GM12878 (cell line): Measurements from ENCODE around the gene RHCE. TPM values are rescaled to one million over a fixed set of nuclear protein-coding genes. Genes with fewer than 3 reads are reported as not detected.
A peak's percentile ranks its signal among the peaks of the same experiment; 100 is the strongest.

Experiments
- ATAC-seq: fragments of 200-7000 bp; cut with Tn5 transposase; 3 replicates; pipeline ENCODE4 v1.9.1; 2020; ENCODE audit warnings: mild to moderate bottlenecking, moderate library complexity
- BruUV-seq: library from RNA; stranded (reverse); fragments of 400-500 nt; replicated peaks from 2 replicates; lab custom pipeline; 2021; lab: Mats Ljungman, UMichigan
- CTCF ChIA-PET: fragments of 300-600 bp; sonication (Branson Sonifier 250); formaldehyde crosslinking; extraction: SDS; loops from one replicate; lab custom pipeline; 2021; ENCODE audit warnings: inconsistent platforms; lab: Yijun Ruan, JAX
- POLR2A ChIA-PET: fragments of 350-600 bp; formaldehyde crosslinking; extraction: SDS; loops from one replicate; lab custom pipeline; 2021; ENCODE audit warnings: inconsistent platforms; lab: Charles Lee
- RAD21 ChIA-PET: fragments of 300-600 bp; sonication (Branson Sonifier 250); formaldehyde crosslinking; loops from one replicate; lab custom pipeline; 2023; ENCODE audit warnings: antibody characterized with exemption; ENCODE audit not compliant: unreplicated experiment; lab: Charles Lee
- SMC1A ChIA-PET: fragments of 300-600 bp; sonication (Branson Sonifier 250); formaldehyde crosslinking; loops from one replicate; lab custom pipeline; 2023; ENCODE audit not compliant: unreplicated experiment, uncharacterized antibody; lab: Charles Lee
- DNase-seq: peaks from one replicate; pipeline ENCODE4 v3.0.0-alpha.2; 2011; ENCODE audit warnings: low read depth, low spot score
- FAIRE-seq: peaks from 3 replicates; lab custom pipeline; 2011; peaks lifted over from hg19 to GRCh38; lab: Jason Lieb, UNC
- H2AFZ ChIP-seq: 2 replicates; pipeline ENCODE4 v1.6.0; 2011; ENCODE audit warnings: low read depth, low read length, control low read depth; ENCODE audit not compliant: control insufficient read depth
- H3K27ac ChIP-seq: 2 replicates; pipeline ENCODE4 v1.5.1; 2011; ENCODE audit warnings: control low read depth; ENCODE audit not compliant: control insufficient read depth, insufficient read depth
- H3K27me3 ChIP-seq, 2 experiments: replicated peaks in 1 of 2; 2 replicates each; pipeline versions ENCODE4 v1.6.0 to v1.6.1; 2011; ENCODE audit warnings: low read length in 1 of 2; ENCODE audit not compliant: control insufficient read depth in 2 of 2, insufficient read depth in 2 of 2
- H3K36me3 ChIP-seq, 2 experiments: 2 replicates each; pipeline ENCODE4 v1.5.1; 2011; ENCODE audit warnings: low read length in 1 of 2; ENCODE audit not compliant: control insufficient read depth in 2 of 2, insufficient read depth in 2 of 2
- H3K4me1 ChIP-seq: 2 replicates; pipeline ENCODE4 v1.6.1; 2011; ENCODE audit warnings: mild to moderate bottlenecking, low read length, moderate library complexity, mixed read lengths; ENCODE audit not compliant: control insufficient read depth, insufficient read depth
- H3K4me2 ChIP-seq: 2 replicates; pipeline ENCODE4 v1.6.0; 2011; ENCODE audit warnings: control low read depth; ENCODE audit not compliant: control insufficient read depth, insufficient read depth
- H3K4me3 ChIP-seq: fragments of 200-600 bp; sonication (generic); 2 replicates; pipeline ENCODE4 v1.5.1; 2016
- H3K79me2 ChIP-seq: 2 replicates; pipeline ENCODE4 v1.6.0; 2011; ENCODE audit warnings: low read length; ENCODE audit not compliant: control insufficient read depth, insufficient read depth
- H3K9ac ChIP-seq: 2 replicates; pipeline ENCODE4 v1.8.0; 2011; ENCODE audit warnings: low read length, control low read depth, mixed read lengths; ENCODE audit not compliant: control insufficient read depth, insufficient read depth
- H3K9me3 ChIP-seq: replicated peaks from 3 replicates; pipeline ENCODE4 v1.5.1; 2011; ENCODE audit warnings: mild to moderate bottlenecking, low read length; ENCODE audit not compliant: control insufficient read depth, insufficient read depth
- H4K20me1 ChIP-seq: 2 replicates; pipeline ENCODE4 v1.6.0; 2011; ENCODE audit not compliant: control insufficient read depth, insufficient read depth
- CBX3 ChIP-seq: fragments of 200-600 bp; sonication (generic); IDR thresholded peaks from 2 replicates; pipeline ENCODE4 v1.6.1; 2016; ENCODE audit warnings: low read depth, borderline replicate concordance
- CBX5 ChIP-seq: sonication (generic); IDR thresholded peaks from 2 replicates; pipeline ENCODE4 v1.6.1; 2016; ENCODE audit warnings: low read depth, moderate library complexity, mild to moderate bottlenecking, inconsistent platforms
- CEBPZ ChIP-seq: fragments of 150-350 bp; IDR thresholded peaks from 2 replicates; pipeline ENCODE4 v1.6.1; 2016; ENCODE audit warnings: low read depth, low read length
- LARP7 ChIP-seq: fragments of 450-650 bp; IDR thresholded peaks from 2 replicates; pipeline ENCODE4 v1.6.1; 2017; ENCODE audit warnings: mild to moderate bottlenecking
- MEF2A ChIP-seq: IDR thresholded peaks from 2 replicates; pipeline ENCODE4 v1.6.1; 2011; ENCODE audit warnings: low read depth, mild to moderate bottlenecking, low read length, moderate library complexity; ENCODE audit not compliant: insufficient read depth
- MEF2B ChIP-seq: fragments of 450-650 bp; IDR thresholded peaks from 2 replicates; pipeline ENCODE4 v1.6.1; 2018; ENCODE audit warnings: mild to moderate bottlenecking, moderate library complexity; ENCODE audit not compliant: partially characterized antibody, poor library complexity, severe bottlenecking
- MYC ChIP-seq: IDR thresholded peaks from 2 replicates; pipeline ENCODE4 v1.6.1; 2011; ENCODE audit warnings: mild to moderate bottlenecking, low read length, moderate library complexity, inconsistent platforms; ENCODE audit not compliant: insufficient read depth, insufficient replicate concordance, insufficient read length, severe bottlenecking
- NFYB ChIP-seq: IDR thresholded peaks from 2 replicates; pipeline ENCODE4 v1.6.1; 2011; ENCODE audit warnings: low read depth, mild to moderate bottlenecking, low read length, improper control_type of control experiment, moderate library complexity; ENCODE audit not compliant: insufficient read depth
- POLR2A ChIP-seq: IDR thresholded peaks from 2 replicates; pipeline ENCODE4 v1.6.1; 2011; ENCODE audit warnings: low read depth, mild to moderate bottlenecking, low read length
- POLR2AphosphoS5 ChIP-seq: IDR thresholded peaks from 2 replicates; pipeline ENCODE4 v1.6.1; 2011; ENCODE audit warnings: mild to moderate bottlenecking, low read length, inconsistent platforms
- STAT1 ChIP-seq: fragments of 450-650 bp; conservative IDR thresholded peaks from 2 replicates; pipeline ENCODE4 v1.6.1; 2014; ENCODE audit warnings: antibody characterized with exemption, mild to moderate bottlenecking
- WGBS: methylation state at CpG from one replicate; pipeline ENCODE4 v1.1.6; 2016; ENCODE audit warnings: low lambda C conversion rate; ENCODE audit not compliant: insufficient replicate concordance, insufficient coverage; ENCODE audit errors: missing lambda C conversion rate; 5-methylcytosine and 5-hydroxymethylcytosine counted together
- in situ Hi-C: fragments of 300-500 bp; cut with MboI; formaldehyde crosslinking; loops from 9 replicates; pipeline ENCODE4 v1.14.3; 2018; ENCODE audit warnings: mixed read lengths
- intact Hi-C: fragments of 100-400 bp; cut with micrococcal nuclease; formaldehyde crosslinking; loops from one replicate; pipeline ENCODE4 v1.14.2; 2022; ENCODE audit not compliant: unreplicated experiment
- polyA plus RNA-seq, 11 experiments: library from polyadenylated mRNA; depleted of rRNA in 4 of 11; unstranded in 6 of 11; stranded (reverse) in 5 of 11; fragments of >200 nt; fragmentation: Nextera tagmentation in 4 of 11; fragmentation: Illumina TruSeq in 1 of 11; extraction: Ambion mirVana in 4 of 11; extraction: Trizol in 1 of 11; gene quantifications; 1 replicate in 1 of 11; 2 replicates in 10 of 11; pipeline versions ENCODE4 v1.2.1 to v1.2.3, GENCODE V29; 2011 to 2016; ENCODE audit warnings: inconsistent platforms in 2 of 11, missing spikeins in 2 of 11, low read depth in 1 of 11
- total RNA-seq, 4 experiments: library from RNA; depleted of rRNA in 3 of 4; stranded (reverse); fragments of >200 nt in 3 of 4; fragmentation: Illumina TruSeq in 1 of 4; extraction: Trizol in 1 of 4; gene quantifications; 2 replicates each; pipeline versions ENCODE4 v1.2.1 to v1.2.3, GENCODE V29; 2013 to 2021

Gene RHCE
- total and polyA plus RNA-seq, 10 of the 15 experiments (the other 5 are each of a cell fraction or from before 2014, with no cell fraction given) = 0.06 to 0.41 (median 0.22) TPM; not detected in 2

- Histone ChIP-seq H3K4me2 (peak overlapping the region; percentile 12; the same call in 1 of the 2 replicates), H2AFZ (no peak overlapping the region), H3K9me3 (no peaks in the 10 kb centered on the region), H3K4me1 (no peaks in the 10 kb centered on the region), H3K27ac (no peak overlapping the region), H3K9ac (no peak overlapping the region), H3K36me3 (peaks cover 4 to 13% of the 10 kb centered on the region in 2 experiments; a peak in 3 of 4 replicates), H3K79me2 (peaks cover 53% of the 10 kb centered on the region), H4K20me1 (no peaks in the 10 kb centered on the region), H3K27me3 (no peaks in the 10 kb centered on the region), H3K4me3 (peak overlapping the region; percentile 40; the same call in 1 of the 2 replicates)
- ChIA-PET SMC1A (interaction anchor here (1.3 to 1.5 kb wide), 2 partner anchors 97 to 101 kb away, joined by 3 read pairs; no protein-coding TSS in a partner anchor), CTCF (interaction anchor here (0.5 to 1.0 kb wide), 3 partner anchors 54 to 258 kb away, joined by 3 read pairs; no protein-coding TSS in a partner anchor), RAD21 (no interaction called here), POLR2A (interaction anchor here (1.0 kb wide), 2 partner anchors 94 to 108 kb away, joined by 3 to 4 read pairs; partner anchors contain the start of gene RSRP1)
- intact Hi-C loops (no loop called here), in situ Hi-C loops (loop anchor here (5.0 kb wide), 1 partner anchor 84 kb away; no protein-coding TSS in a partner anchor)
- FAIRE-seq = no peak
- DNase-seq = no peak
- no TSS peak for BruUV-seq
- TF ChIP-seq MEF2A (no peak), MYC (no peak), CBX3 (no peak), NFYB (no peak), CBX5 (no peak), POLR2A (no peak)
- ATAC-seq = no peak
- 87% methylated on average over 6 of the region's 6 CpGs for WGBS
These were observed 78.9 kb downstream of the RHCE start for GRCh38 chr1:25341746-25342145.

GRCh38 chr1:25338986-25339385 lies 81.6 kb downstream of the RHCE start:
- intact Hi-C loops = loop anchor here (5.0 kb wide), 1 partner anchor 92 kb away; the partner anchor contains the start of gene RSRP1
- Histone ChIP-seq H2AFZ (peak overlapping the region; percentile 84), H3K9me3 (no peaks in the 10 kb centered on the region), H3K36me3 (peaks cover 4 to 8% of the 10 kb centered on the region in 2 experiments; a peak in 1 of 4 replicates), H3K9ac (peak overlapping the region; percentile 95), H3K4me2 (peak overlapping the region; percentile 92), H3K79me2 (peaks cover 56% of the 10 kb centered on the region), H3K4me3 (peak overlapping the region; percentile 73), H3K4me1 (no peaks in the 10 kb centered on the region), H3K27ac (peak overlapping the region; percentile 93), H4K20me1 (no peaks in the 10 kb centered on the region), H3K27me3 (no peaks in the 10 kb centered on the region)
- in situ Hi-C loops = no loop called here
- ChIA-PET RAD21 (interaction anchor here (1.0 to 1.6 kb wide), 2 partner anchors 99 to 107 kb away, joined by 3 read pairs; partner anchors contain the start of gene SYF2), SMC1A (interaction anchor here (1.6 to 1.9 kb wide), 2 partner anchors 99 to 106 kb away, joined by 4 read pairs; partner anchors contain the start of gene SYF2), CTCF (interaction anchor here (0.6 to 1.1 kb wide), 3 partner anchors 9 to 338 kb away, joined by 3 read pairs; no protein-coding TSS in a partner anchor), POLR2A (interaction anchor here (1.2 kb wide), 1 partner anchor 99 kb away, joined by 6 read pairs; no protein-coding TSS in a partner anchor)
- no peak for FAIRE-seq
- DNase-seq = no peak
- ATAC-seq = no peak
- BruUV-seq = no TSS peak
- 2% methylated on average over 6 of the region's 6 CpGs for WGBS
- TF ChIP-seq MEF2B = peak; percentile 10
- no peak for TF ChIP-seq LARP7
- TF ChIP-seq POLR2AphosphoS5 = no peak
- TF ChIP-seq CEBPZ = no peak
- no peak for TF ChIP-seq STAT1
